Right atrium auricular region (tissue), 2 donors: Measurements from ENCODE around the gene ATP6V1B1. TPM values are rescaled to one million over a fixed set of nuclear protein-coding genes. Genes with fewer than 3 reads are reported as not detected.
"Not testable (repeated sequence)": the region's sequence is repeated elsewhere in the genome, so short reads cannot be mapped to it uniquely, and the experiment has no call there.

Experiments
- DNase-seq: peaks from one replicate; pipeline ENCODE4 v3.0.0-alpha.2; 2019; ENCODE audit warnings: low spot score
- H3K27ac ChIP-seq, 2 donors: fragments of 200-600 bp; sonication (generic); 1 replicate in 1 of 2; 2 replicates in 1 of 2; pipeline ENCODE4 v1.5.1; 2016 to 2019
- H3K27me3 ChIP-seq, 2 donors: fragments of 200-600 bp; sonication (generic); one replicate each; pipeline versions ENCODE4 v1.5.1 to v1.6.0; 2017 to 2019
- H3K36me3 ChIP-seq: fragments of 200-600 bp; sonication (generic); one replicate; pipeline ENCODE4 v1.5.1; 2016
- H3K4me1 ChIP-seq, 2 donors: fragments of 200-600 bp; sonication (generic); one replicate each; pipeline versions ENCODE4 v1.5.1 to v1.6.0; 2017 to 2019
- H3K4me3 ChIP-seq, 2 donors: fragments of 200-600 bp; sonication (generic); 1 replicate in 1 of 2; 2 replicates in 1 of 2; pipeline ENCODE4 v1.5.1; 2017 to 2019; ENCODE audit warnings: mild to moderate bottlenecking in 1 of 2, moderate library complexity in 1 of 2
- H3K9me3 ChIP-seq, 2 donors: fragments of 200-600 bp; sonication (generic); one replicate each; pipeline ENCODE4 v1.5.1; 2019
- total RNA-seq, 2 donors: library from RNA; depleted of rRNA; stranded (reverse); fragments of >200 nt; gene quantifications; one replicate each; pipeline ENCODE4 v1.1.0, GENCODE V29; 2016
- TF ChIP-seq, protein P1 (sequence below), 2 donors: fragments of 200-600 bp; sonication (generic); IDR thresholded peaks; one replicate each; pipeline ENCODE4 v1.5.1; 2019; ENCODE audit warnings: antibody characterized with exemption in 2 of 2

The ATP6V1B1 gene
- total RNA-seq, 2 donors from 2014 or later: not detected

DNA sequence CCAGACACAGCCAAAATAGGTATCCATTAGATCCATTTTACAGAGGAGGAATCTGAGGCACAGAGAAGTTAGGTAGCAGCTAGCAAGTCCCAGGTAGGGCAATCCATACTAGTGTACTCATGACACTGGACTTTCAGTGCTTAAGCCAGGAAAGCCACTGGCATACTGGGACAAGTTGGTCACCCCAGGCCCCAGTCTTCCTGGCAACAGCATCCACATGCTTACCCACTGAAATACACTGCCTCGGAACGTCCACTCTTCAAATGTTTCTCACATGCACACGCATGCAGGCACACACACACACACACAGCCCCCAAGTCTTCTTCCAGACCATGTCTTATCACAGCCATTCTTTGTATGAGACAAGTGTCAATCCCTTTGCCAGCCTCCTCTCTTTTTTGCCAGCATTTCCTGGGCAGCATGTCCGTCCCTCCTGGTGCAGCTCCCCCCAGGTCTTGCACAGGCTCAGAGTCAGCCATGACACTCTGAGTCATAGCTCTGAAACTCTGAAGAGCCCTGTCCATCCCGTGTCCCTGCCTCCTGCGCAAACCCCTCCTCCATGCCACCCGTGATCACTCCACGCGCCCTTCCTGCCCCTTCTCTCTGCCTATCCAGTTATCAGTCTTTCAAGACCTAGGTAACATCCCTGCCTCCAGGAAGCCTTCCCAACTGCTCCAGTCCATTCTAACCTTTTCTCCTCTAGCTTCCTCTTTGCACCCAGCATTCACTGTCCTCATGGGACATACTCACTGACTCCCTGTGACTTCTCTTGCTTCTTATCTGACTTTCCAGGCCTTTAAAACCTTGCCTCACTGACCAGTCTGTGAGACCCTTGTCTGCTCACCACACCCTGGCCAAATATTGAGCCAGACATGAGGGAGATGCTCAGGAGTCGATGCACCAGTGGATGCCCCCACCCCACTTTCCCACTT, 69.8 kb downstream of the ATP6V1B1 start:
- H3K4me3 ChIP-seq: no peak overlapping the region
- DNase-seq: peak; percentile 43
- TF ChIP-seq, protein P1, sequence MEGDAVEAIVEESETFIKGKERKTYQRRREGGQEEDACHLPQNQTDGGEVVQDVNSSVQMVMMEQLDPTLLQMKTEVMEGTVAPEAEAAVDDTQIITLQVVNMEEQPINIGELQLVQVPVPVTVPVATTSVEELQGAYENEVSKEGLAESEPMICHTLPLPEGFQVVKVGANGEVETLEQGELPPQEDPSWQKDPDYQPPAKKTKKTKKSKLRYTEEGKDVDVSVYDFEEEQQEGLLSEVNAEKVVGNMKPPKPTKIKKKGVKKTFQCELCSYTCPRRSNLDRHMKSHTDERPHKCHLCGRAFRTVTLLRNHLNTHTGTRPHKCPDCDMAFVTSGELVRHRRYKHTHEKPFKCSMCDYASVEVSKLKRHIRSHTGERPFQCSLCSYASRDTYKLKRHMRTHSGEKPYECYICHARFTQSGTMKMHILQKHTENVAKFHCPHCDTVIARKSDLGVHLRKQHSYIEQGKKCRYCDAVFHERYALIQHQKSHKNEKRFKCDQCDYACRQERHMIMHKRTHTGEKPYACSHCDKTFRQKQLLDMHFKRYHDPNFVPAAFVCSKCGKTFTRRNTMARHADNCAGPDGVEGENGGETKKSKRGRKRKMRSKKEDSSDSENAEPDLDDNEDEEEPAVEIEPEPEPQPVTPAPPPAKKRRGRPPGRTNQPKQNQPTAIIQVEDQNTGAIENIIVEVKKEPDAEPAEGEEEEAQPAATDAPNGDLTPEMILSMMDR (IDR thresholded peaks at IDR 0.05): no peak
- no peak overlapping the region for H3K27ac ChIP-seq
- H3K36me3 ChIP-seq: no peaks in the 10 kb centered on the region
- H3K9me3 ChIP-seq: no peaks in the 10 kb centered on the region
- H3K4me1 ChIP-seq: peaks cover 0 to 8% of the 10 kb centered on the region in 2 donors
- no peaks in the 10 kb centered on the region for H3K27me3 ChIP-seq

DNA sequence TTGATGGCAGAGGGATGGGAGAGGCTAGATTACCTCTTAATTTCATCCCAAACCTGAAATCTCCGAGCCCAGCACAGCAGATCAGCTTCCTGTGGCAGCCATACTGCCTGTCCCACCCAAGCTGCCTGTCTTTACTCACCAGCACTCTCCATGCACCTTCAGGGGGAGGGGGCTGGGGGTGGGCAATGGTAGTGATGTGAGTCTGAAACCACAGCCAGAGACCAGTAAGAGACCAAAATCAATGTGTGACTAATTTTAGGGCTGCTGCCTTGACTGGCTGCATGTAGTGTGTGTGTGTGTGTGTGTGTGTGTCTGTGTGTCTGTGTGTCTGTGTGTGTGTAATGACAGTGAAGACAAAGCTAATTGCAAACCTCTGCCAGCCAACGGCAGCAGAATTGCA, 70.6 kb downstream of the ATP6V1B1 start:
- peaks cover 0 to 1% of the 10 kb centered on the region in 2 donors for H3K4me1 ChIP-seq
- H3K9me3 ChIP-seq: no peaks in the 10 kb centered on the region
- no peaks in the 10 kb centered on the region for H3K27me3 ChIP-seq
- TF ChIP-seq, protein P1 (IDR thresholded peaks at IDR 0.05): no peak
- no peak for DNase-seq
- H3K4me3 ChIP-seq: no peak overlapping the region
- H3K36me3 ChIP-seq: no peaks in the 10 kb centered on the region
- no peak overlapping the region for H3K27ac ChIP-seq

DNA sequence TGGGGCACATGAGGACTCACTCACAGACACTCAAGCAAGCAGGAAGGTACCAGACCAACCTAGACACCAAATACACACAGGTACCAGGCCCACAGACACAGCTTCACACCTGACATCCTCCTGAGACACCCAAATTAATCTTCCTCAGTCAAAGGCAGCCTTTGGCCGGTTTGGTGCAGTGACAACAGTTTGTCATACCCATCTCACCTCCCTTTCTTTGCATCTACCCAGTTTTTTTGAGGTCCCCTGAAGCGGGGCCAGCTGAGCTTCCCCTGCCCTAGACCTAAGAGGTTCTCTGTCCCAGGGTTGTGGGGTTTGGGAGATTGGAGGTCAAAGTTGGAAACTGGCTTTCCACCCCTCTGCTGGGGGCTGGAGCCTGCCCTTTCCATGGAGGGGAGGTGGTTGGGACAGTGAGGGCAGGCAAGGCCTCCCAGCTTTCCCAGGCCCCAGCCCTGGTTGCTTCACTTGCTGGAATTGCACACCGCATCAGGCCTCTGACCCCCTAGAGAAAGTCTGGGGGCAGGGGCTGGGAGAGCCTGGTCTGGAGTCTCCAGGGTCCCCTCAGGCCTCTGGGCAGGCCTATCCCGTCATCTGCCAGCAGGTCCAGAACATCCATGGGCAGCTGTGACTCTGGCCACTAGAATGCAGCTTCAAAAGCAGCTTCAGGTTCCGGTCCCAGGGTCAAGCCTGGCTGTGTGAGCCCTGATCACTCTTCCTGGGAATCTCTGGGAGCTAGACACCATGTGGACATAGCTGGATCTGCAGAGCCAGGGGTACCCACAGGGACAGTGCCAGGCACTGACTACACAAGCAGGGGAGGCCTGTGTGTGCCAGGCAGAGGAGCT, 71.5 kb downstream of the ATP6V1B1 start:
- H3K9me3 ChIP-seq: no peaks in the 10 kb centered on the region
- no peaks in the 10 kb centered on the region for H3K27me3 ChIP-seq
- H3K4me1 ChIP-seq: no peaks in the 10 kb centered on the region
- no peak overlapping the region for H3K4me3 ChIP-seq
- no peaks in the 10 kb centered on the region for H3K36me3 ChIP-seq
- DNase-seq: no peak
- TF ChIP-seq, protein P1 (IDR thresholded peaks at IDR 0.05): no peak
- H3K27ac ChIP-seq: no peak overlapping the region

- TF ChIP-seq, protein P1 (IDR thresholded peaks at IDR 0.05): no peak
- no peak overlapping the region for H3K4me3 ChIP-seq
- H3K27me3 ChIP-seq: no peaks in the 10 kb centered on the region
- no peaks in the 10 kb centered on the region for H3K36me3 ChIP-seq
- H3K9me3 ChIP-seq: no peaks in the 10 kb centered on the region
- H3K27ac ChIP-seq: no peak overlapping the region
- no peaks in the 10 kb centered on the region for H3K4me1 ChIP-seq
- no peak for DNase-seq
These were observed 72.6 kb downstream of the ATP6V1B1 start for GRCh38 chr2:71008342-71008741.

GRCh38 chr2:71011786-71012185, 76.1 kb downstream of the ATP6V1B1 start:
- not testable (repeated sequence) for H3K4me1 ChIP-seq, H3K36me3 ChIP-seq, H3K27ac ChIP-seq, H3K27me3 ChIP-seq, H3K4me3 ChIP-seq, H3K9me3 ChIP-seq
- peak; percentile 53 for DNase-seq

Other genes starting within 250 kb of the ATP6V1B1 start
- gene ADD2, start 167.7 kb upstream of the ATP6V1B1 start, total RNA-seq: 1 to 10 TPM; 1.1 to 1.4 TPM
- gene FIGLA, start 145.3 kb upstream of the ATP6V1B1 start, total RNA-seq: not detected
- under 1 TPM in 1 of 2 donors, not detected in 1; 0.16 TPM for gene CLEC4F, start 115.3 kb upstream of the ATP6V1B1 start, total RNA-seq
- gene CD207, start 100.1 kb upstream of the ATP6V1B1 start, total RNA-seq: not detected
- gene VAX2, start 35.3 kb upstream of the ATP6V1B1 start, total RNA-seq: under 1 TPM; 0.70 to 0.86 TPM
- 1 to 10 TPM in 1 of 2 donors, under 1 TPM in 1; 0.78 to 1.7 TPM for gene ANKRD53, start 42.7 kb downstream of the ATP6V1B1 start, total RNA-seq
- gene TEX261, start 59.0 kb downstream of the ATP6V1B1 start, total RNA-seq: 10 to 100 TPM; 26.7 to 38.0 TPM
- 10 to 100 TPM; 30.4 to 45.5 TPM for gene NAGK, start 132.7 kb downstream of the ATP6V1B1 start, total RNA-seq
- 10 to 100 TPM; 17.2 to 27.5 TPM for gene MCEE, start 194.3 kb downstream of the ATP6V1B1 start, total RNA-seq
- gene MPHOSPH10, start 194.7 kb downstream of the ATP6V1B1 start, total RNA-seq: 10 to 100 TPM; 14.0 to 17.3 TPM